Stimulated activated CD8-positive, alpha-beta memory T cell treated with anti-CD3 and anti-CD28 coated beads, Interleukin-15, amount 100 ng/mL, for 1 hour (primary cell): ENCODE measurements around the gene NSMCE1.
"Not testable (repeated sequence)": the region's sequence is repeated elsewhere in the genome, so short reads cannot be mapped to it uniquely, and the experiment has no call there.

ENCODE experiments used
- DNase-seq: peaks from one replicate; pipeline ENCODE4 v3.0.0-alpha.2; 2020; ENCODE audit warnings: low read depth

The NSMCE1 gene

DNA sequence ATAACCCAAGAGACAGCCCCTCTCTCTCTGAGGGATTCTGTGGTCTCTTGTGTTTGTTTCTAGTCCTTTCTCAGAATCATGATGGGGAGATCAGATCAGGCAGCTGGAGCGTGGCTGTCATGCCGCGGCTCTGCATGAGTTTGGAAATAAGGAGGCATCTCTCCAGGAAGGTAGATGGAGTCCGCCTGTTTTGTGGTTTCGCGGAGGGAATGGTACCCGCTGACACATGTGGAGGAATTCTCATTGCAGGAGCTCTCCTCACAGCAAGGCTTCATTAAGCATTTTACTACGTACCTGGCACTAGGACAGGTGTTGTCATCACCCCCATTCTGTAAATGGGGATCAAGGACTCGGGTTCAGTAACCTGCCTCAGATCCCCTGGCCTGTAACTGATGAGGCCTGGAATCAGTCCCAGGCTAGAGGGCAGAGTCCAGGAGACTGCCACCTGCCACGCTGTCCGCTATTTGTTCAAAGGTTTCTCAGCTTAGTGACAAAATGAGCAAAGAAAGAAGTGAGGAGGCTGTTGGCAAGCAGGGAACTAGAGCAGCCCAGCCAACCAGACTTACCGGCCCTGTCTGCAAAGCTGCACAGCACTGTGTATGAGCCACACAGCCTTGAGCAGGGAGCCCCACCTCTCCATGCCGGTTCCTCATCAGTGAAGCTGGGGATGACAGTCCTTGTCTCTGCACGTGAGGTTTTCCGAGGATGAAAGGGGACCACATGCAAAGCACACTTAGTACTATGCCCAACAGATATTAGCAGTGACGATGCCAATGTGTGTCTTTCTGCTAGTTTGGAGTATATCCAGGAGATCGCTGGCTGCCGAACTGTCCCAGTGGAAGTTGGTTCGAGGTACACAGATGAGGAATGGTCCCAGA is 54.2 kb downstream of the NSMCE1 start:
- no peak for DNase-seq

- DNase-seq: no peak
Measured at GRCh38 chr16:27211026-27211425, 57.5 kb downstream of the NSMCE1 start.

GRCh38 chr16:27210174-27210573 is 58.4 kb downstream of the NSMCE1 start:
- no peak for DNase-seq

- no peak for DNase-seq
Measured at GRCh38 chr16:27209591-27209990, 59.0 kb downstream of the NSMCE1 start.

GRCh38 chr16:27208796-27209195 is 59.8 kb downstream of the NSMCE1 start:
- no peak for DNase-seq

DNA sequence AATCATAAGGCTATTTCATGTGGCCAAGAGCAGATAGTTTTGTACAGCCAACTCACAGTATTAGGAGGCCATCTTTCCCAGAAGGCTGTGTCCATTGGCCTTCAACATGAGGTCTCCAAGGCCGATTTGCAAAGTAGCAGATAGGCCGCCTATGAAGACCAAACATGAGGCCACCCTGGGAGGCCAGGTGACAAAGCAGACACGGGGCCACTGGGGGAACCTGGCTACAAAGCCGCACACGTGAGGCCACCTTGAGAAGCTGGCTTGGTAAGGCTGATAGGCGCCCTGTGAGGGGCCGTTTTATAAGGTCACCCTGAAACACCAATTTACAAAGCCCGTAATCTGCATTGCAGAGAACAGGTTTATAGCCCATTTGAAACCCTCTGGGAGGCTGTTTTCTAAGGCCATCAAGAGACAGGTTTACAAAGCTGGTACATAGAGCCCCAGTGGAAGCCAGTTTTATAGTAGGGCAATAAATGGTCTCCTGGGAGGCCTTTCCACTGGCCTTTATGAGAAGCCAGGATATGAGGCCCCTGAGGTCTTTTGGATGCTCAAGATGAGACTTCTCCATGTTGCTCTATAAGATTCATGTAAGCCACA is 60.4 kb downstream of the NSMCE1 start:
- no peak for DNase-seq

GRCh38 chr16:27207121-27207520 is 61.5 kb downstream of the NSMCE1 start:
- DNase-seq: not testable (repeated sequence)

GRCh38 chr16:27205423-27206065 is 63.0 kb downstream of the NSMCE1 start:
- no peak for DNase-seq

- no peak for DNase-seq
Measured at GRCh38 chr16:27204312-27204915, 64.2 kb downstream of the NSMCE1 start.

- peak; percentile 98 for DNase-seq
Measured at GRCh38 chr16:27203507-27204311, 64.9 kb downstream of the NSMCE1 start, which contains the start of gene KDM8. Gene KDM8, plus strand, starts transcription at chr16:27203526. Its CDS starts 6,598 bp downstream, at chr16:27210124.

DNA sequence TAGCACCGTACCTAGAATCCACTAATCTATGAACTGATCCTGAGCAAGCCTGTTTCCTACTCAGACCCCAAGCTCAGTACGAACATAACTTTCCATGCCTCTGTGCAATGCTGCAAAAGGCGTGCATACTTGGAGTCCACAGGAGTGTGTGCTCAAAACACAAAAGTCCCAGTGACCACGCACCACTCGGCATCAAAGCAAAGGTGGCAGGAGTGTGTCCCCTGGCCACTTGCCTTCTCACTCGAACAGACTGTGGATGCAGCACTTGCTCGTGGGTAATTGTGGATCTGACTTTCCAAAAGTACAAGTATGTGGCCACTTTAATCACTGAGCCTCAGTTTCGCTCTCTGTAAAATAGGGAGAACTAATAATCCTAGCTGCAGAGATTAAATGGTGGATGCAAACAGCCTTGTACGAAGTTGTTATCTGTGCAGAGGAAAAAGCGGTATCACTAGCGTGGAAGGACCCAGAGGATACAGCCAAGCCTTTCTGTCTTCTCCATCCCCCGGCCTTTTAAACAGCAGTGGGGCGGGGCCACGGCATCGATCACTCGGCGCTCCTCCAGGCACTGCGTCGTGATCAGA is 65.6 kb downstream of the NSMCE1 start:
- DNase-seq: peak; percentile 82

DNA sequence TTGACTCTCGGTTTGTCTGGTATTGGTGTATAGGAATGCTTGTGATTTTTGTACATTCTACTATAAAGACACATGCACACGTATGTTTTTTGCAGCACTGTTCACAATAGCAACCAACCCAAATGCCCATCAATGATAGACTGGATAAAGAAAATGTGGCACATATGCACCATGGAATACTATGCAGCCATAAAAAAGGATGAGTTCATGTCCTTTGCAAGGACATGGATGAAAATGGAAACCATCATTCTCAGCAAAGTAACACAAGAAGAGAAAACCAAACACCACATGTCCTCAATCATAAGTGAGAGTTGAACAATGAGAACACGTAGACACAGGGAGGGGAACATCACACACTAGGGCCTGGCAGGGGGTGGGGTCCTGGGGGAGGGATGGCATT is 67.7 kb downstream of the NSMCE1 start:
- DNase-seq: not testable (repeated sequence)

DNA sequence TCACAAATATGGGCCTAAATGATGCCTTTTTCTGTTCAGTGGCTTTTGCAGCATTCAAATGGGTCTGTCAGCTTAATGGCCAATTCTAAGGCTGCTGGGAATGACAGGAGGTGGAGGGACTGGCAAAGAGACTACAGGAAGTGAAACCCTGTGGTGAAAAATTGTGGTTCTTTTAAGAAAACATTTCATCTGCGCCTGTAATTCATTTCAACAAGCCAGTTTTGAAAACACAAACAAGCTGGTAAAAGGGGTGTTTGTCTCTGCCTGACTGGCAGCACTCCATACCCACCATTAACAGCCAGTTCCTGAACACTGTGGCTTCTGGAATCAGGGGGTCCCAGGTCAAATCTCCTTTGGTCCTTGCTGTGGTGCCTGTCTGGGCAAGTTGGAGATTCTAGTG is 68.8 kb downstream of the NSMCE1 start:
- no peak for DNase-seq

DNA sequence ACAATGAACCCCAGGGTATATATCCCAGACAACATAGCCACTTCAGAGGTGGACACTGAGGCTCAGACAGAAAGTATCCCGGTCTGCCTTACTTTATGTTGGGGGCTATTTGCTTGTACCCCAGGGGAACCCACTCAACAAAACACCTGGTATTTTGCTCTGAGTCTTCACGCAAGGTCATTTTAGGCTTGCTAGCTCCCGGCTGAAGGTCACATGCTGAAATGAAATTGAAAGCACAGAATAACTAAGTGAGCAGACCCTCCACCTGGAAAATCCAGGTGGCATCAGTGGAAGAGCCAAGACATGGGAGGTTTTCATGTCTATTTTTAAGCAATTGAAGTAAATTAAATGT is 69.4 kb downstream of the NSMCE1 start:
- DNase-seq: no peak

DNA sequence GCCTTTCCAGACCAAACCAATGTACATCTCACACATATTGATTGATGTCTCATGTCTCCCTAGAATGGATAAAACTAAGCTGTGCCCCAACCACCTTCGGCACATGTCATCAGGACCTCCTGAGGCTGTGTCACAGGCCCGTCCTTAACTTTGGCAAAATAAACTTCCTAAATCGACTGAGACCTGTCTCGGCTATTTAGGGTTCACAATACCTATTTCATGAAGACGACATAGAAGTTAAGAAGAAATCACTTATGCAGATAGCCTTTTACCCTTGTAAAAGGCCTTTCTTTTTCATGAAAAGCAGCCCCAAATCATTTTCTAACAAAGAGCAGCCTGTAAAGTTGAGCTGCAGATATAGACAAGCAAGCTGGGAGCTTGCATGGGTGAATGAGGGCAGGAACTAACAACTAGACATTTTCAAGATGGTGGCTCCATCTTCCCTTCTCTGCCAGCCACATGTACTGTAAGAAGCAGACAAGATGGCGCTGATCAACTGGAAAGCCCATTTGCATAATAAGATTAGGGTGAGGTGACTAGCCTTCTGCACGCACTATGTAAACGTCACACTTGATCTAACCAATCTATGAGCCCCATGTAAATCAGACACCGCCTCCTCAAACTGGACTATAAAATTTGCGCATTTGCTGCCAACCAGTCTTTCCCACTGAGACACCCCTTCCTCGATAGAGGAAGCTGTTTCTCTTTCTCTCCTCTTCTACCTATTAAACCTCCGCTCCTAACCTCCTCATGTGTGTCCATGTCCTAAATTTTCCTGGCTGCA is 69.9 kb downstream of the NSMCE1 start:
- no peak for DNase-seq

DNA sequence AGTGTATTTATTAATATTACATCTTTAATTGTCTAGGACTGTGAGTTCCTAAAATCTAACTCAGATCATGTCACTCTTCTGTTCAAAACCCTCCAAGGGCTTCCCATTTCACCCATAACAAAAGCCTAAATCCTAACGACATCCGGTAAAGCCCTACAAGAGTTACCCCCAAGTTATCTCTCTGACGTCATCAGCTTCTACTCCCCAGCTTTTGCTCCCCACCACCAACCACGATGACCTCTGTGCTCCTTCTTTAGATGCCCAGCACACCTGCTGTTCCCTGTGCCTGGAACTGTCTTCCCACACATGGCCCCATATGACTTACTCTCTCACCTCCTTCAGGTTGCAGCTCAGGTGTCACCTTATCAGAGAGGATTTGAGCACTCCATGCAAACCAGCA is 71.6 kb downstream of the NSMCE1 start:
- no peak for DNase-seq

GRCh38 chr16:27195941-27196595 is 72.5 kb downstream of the NSMCE1 start:
- DNase-seq: peak; percentile 14

DNA sequence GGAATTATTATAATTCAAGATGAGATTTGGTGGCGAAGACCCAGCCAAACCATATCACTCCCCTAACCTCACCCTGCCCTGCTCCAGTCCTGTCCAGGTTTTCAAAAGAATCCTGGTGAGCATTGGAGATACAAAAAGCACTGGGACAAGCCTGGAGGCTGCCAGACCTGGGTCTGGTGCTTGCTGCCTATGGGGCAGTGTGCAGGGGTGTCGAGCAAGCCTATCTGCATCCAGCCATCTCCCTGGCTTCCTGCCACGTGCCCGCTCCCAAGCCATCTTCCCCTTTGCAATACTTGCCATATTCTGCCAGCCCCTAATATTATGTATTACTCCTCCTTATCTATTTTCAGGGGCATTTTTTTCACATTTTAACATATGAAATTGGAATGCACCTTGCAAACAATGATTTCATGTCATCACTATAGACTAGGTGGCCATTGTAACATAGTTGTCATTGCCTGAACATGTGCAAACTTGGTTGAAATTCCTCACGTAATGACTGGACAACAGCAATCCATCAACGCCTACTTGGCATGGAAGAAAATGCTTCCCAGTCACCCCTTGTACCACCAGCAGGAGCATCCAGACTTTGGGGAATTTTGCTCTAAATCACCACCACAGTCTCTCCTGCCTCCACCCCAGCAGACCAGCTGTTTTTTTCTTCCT is 73.4 kb downstream of the NSMCE1 start:
- no peak for DNase-seq

DNA sequence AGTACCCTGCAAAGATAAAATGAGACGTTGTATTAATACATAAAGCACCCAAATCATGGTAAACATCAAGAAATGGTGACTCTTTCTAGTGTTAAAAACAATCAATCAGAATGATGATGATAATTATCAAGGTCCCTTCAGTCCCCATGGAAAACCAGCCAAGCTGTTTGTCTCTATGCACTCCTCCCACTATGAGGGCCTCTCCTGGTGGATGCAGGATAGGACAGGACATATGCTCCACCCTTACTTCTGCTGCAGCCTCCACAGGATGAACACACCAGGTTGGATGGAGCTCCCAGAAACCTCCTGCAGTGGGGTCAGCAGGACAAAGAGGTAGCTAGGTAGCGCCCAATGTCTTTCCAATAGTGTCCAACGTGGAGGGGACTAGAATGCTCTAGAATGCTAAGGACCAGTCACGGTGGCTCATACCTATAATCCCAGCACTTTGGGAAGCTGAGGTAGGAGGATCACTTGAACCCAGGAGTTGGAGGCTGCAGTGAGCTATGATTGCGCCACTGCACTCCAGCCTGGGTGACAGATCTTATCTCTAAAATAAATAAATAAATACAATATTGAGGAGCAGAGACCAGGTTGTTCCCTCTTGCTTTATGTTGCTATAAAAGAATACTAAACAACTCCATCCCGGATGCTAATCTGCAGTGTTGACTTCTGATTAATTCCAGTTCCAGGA is 75.1 kb downstream of the NSMCE1 start:
- no peak for DNase-seq
